Smooth muscle cell of the brain vasculature (primary cell): ENCODE measurements around the gene CBFA2T3.
"Not testable (repeated sequence)": the region's sequence is repeated elsewhere in the genome, so short reads cannot be mapped to it uniquely, and the experiment has no call there.

Experiments used
- DNase-seq: peaks from one replicate; pipeline ENCODE4 v3.0.0-alpha.2; 2012; ENCODE audit warnings: low read depth, low spot score

CBFA2T3 gene

DNA sequence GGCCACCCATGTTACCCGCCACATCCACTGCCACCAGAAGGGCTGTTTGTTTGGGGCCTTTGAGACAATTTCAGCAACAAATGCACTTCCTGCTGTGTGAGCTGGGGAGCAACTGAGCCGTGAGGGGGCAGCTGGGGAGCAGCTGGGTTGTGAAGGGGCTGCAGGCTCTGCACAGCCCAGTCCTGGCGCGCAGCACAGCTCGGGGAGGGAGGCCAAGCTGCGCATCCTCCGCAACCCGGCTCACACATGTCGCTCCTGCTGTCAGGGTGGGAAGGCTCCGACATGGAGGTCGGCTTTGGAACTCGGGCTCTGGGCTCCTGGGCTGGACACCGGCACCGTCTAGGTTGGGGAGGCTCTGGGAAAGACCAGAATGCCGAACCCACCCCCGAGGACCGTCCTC lies 53.6 kb downstream of the CBFA2T3 start:
- no peak for DNase-seq

DNA sequence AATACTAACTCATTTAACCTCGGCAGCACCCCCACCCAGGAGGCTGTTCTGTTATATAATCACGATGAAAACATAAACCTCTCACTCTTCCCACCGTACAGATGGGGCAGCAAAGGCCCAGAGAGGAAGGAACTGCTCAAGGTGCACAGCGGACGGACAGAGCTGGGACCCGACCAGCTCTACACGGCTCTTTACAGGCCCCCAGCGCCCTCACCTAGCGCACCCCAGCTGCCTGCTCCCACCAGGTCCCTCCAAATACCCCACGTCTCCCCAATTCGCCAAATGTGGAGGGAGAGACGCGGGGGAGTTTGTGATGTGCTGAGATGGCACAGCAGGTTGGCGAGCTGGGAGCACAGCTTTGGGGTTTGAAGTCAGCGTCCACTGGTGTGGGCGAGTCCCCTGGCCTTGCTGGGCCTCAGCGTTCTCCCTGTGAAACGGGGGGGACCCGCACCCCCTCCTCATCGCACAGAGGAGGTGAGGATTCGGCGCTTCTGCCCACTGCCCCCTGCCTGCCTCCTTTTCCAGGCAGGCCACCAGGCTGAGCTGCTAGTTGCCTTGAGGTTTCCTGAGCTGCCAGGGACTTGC lies 54.1 kb downstream of the CBFA2T3 start:
- DNase-seq, result no peak

DNA sequence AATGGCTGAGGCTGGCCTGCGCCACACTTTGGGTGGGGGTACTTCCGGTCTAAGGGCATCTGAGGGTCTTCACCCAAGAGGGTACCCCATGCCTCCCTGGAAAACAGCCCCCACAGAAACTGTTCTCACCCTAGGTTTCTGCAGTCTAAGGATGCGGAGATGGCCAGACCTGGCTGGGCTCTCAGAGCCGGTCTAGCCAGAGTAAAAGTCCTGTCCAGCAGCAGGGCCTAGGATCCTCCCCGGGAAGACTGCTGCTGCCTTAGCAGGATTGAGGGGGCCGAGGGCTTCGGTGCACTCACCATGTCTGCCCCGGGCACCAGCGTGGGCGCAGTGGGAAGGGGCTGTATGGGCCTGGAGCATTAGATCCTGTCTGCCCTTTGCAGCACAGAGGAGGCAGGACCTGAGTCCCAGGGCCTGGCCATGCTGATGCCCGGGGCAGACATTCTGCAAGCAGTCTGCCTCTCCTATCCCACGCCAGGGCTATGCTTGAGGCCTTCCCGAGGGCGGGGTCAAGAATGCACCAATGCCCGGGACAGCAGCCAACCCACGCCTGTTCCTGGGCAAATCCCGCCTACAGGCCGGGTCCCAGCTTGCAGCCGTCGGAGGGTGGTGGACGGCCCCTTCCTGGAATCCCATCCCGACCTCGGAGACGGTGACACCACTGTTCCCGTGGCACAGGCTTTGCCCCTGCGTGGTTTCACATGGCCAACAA lies 54.7 kb downstream of the CBFA2T3 start:
- DNase-seq, result no peak

DNA sequence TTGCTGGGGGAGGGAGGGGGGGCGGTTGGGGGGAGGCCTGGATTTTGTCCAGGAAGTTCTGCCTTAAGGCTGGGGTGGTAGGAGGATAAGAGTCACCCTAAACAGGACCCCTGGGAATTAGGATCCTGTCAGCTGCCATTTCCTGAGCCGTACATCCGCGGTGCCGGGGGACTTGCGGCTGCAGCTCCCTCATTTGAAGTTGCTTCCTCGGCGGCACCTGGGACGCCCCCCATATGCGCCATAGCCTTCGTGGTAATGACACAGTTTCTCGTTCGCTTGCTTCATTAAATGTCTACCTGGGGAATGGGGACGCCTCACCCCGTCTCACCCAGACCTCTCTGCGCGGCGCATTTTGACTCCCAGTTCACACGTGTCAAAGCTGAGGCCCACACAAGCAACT lies 55.4 kb downstream of the CBFA2T3 start:
- no peak for DNase-seq

DNA sequence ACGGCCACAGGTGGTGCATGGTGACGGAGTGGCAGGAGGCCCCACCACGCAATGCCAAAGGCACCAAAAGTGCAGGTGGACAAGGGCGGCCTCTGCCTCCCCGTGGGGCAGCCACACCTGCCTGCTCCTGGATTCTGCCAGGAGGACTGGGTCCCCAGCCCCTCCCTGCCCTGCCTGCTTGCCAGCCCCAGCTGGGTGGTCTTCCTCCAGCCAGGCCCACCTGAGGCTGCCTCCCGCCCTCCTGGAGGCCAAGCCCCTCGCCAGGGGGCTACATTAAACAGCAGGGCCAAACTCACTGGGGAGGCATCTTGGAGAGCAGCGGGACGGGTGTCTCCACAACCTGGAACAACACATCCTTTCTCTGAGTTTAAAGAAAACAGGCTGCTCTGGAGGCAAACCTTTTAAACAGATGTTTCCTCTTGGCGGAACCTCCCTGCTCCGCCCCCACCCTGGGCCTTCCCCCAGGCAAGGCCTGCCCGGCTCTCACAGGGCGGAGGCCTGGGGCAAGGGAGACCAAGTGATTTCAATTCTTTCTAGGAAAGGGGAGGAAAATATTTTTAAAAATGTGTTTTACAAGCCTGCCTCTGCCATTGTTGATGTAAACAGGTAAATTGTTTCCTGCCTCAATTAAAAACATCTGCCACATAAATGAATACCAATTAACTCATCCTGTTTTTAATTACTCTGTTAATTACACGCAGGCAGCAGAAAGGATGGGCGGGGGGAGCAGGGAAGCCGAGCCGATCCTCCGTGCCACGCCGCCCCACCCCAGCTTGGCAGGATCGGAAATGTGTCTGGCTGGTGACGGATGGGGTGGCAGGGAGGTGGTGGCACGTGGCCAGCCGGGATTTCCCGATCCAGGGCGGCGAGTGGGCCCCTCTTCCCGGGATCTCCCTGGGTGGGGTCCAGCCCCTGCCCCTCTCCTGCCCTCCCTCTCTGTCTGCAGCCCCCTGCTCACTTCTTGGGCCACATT lies 56.1 kb downstream of the CBFA2T3 start:
- peak; percentile 33 for DNase-seq

DNA sequence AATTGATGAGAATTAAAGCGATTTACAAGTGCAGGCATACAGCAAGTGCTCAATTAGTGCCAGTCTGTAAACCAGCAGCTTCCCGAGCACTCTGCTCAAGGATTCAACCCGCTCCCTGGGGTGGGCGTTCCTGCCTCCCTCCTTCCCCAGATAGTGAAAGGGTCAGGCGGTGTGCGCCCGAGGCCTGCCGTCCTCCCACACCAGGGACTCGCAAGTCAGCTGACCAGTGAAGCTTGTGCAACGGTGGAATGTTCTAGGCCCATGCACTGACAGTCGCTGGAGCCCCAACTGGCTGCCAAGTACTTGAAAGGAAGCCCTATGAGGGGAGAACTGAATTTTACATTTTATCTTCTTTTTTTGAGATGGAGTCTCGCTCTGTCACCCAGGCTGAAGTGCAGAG lies 57.1 kb downstream of the CBFA2T3 start:
- DNase-seq, result no peak

DNA sequence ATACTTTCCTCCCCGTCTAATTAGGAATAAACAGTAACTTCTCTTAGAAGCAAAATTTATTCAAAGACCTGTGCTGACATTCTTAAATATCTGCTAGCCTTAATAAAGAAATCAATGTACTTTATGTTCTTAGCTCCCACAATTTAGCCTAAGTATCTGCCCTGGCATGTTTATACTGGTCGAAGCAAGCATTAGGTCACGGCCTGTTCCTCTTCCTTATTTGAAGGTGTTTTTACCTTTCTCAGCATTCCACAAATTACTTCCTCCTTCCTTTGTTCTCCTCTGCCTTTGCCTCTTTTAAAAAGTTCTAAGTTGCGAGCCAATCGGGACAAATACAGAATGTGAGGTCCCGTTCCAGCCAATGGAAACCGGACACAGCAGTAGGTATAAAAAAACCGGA lies 58.1 kb downstream of the CBFA2T3 start:
- DNase-seq, result not testable (repeated sequence)

DNA sequence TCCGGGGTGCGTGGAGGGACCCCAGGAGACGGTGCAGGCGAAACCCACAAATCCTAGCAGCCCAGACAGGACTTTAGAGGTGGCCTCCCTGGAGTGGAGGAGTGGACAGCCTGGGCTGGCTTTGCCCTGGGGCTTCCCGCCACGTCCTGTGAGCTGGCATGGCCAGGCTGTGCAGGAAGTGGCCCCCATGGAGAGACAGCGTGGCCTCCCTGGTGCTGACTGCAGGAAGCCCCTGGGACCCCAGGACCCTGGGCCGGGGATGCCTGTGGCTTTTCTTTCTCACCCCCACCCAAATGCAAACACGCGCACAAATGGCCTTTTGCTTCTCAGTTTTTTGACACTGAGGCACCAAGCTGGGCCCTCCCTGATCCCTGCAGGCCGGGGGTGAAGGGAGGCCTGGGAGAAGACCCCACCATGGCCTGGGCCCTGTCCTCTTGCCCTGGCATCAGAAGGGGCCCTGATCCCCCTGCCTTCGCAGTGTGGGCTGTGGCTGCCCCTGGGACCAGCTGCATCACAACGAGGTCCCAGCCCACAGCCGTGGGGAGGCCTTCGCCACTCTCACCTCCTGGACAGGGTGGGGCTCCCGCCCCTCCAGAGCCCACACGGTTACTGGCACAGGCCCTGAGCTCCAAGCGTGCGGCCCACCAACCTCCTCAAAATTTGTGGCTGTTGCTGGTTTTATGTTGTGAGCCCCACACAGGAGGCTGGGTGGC lies 58.9 kb downstream of the CBFA2T3 start:
- DNase-seq, result no peak

DNA sequence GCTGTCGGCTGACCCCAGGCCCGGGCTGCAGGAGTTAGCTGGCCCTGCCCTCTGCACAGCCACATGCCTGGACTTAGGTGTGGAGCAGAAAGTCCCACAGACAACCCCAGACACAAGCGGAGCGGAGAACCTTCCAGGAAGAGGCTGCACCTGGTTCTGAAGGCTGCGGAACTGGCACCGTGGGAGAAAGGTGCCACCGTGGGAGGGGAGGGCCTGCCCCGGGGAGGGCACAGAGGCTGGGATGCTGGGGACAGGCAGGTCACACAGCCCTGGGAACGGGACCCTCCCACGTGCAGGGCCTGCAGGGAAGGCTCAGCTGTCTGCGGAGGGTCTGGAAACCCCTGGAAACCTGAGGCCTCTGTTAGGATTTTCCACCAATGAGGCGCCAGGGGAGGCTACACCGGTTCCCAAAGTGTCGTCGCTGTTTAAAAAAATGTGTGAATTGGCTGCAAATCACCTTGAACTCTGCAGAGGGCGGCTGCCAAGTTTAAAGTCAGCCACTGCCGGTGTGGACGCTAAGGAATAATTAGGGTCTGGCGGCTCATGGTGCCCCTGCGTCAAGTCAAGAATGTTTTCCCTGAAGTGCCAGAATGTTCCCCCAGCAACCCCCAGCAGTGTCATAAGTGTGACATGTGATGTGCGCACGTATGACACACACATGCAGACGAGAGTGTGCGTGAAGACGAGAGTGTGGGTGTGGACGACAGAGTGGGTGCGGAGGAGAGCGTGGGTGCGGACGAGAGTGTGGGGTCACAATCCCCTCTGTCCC lies 59.7 kb downstream of the CBFA2T3 start:
- DNase-seq, result no peak

DNA sequence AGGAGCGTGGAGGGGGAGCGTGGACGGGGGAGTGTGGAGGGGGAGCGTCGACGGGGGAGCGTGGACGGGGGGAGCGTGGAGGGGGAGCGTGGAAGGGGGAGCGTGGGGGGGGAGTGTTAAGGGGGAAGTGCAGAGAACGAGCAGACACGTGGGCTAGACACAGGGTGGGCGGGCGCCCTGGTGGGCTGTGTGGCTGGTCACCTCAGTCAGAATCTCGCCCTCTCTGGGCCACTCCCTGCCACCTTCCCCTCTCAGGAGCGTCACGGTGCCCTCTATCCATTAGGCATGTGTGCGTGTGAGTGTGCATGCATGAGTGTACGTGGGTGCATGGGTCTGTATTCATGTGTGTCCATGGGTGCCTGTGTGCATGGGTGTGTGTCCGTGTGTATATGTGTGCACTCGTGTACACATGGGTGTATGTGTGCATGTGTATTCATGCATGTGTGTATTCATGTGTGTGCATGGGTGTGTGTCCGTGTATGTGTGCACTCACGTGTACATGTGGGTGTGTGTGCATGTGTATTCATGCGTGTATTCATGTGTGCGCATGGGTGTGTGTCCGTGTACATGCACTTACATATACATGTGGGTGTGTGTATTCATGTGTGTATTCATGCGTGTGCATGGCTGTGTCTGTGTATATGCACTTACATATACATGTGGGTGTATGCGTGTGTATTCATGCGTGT lies 61.2 kb downstream of the CBFA2T3 start:
- no peak for DNase-seq

DNA sequence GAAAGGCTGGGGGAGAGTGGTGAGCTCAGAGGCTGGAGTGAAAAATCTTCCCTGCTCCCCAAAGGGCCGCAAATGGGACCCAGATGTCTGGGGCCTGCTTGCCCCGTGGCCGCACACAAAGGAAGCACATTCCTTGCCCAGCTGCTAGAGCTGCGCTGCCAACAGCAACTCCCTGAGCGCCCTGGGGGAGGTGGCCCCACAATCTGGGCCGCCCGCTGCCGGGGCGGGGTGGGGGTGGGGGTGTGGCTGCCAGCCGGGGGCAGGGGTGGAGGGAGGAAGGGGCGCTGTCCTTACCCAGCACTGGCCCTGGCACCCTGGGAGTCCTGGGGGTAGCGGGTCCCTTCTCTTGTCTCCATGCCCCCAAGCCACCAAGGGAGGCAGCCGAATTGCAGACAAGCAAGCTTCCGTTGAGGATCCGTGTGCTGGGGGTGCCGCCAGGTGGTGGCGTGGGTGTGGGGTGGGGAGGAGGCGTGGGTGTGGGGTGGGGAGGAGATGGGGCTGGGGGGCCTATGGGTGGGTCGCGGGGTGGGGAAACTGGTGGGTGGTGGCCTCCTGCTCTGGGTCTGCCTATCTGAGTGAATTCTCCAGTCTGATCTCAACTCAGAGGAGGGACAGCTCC lies 62.1 kb downstream of the CBFA2T3 start:
- peak; percentile 13 for DNase-seq

DNA sequence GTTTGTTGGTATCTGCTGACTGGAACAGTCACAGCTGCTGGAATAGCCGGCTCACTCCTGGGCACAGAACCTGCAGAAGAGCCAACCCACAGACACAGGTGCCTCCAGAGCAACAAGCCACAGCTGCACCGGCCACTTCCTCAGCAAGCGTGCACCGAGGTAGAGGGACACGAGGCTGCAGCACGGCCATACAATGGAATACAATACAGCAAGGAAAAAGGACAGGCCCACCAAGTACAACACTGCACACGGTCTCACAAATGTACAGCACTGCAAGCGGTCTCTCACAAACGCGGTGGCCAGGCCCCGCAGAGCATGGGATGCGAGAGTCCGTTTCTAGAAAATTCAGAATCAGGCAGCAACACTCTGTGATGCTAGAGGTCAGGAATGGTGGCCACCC lies 63.1 kb downstream of the CBFA2T3 start:
- DNase-seq, result no peak

DNA sequence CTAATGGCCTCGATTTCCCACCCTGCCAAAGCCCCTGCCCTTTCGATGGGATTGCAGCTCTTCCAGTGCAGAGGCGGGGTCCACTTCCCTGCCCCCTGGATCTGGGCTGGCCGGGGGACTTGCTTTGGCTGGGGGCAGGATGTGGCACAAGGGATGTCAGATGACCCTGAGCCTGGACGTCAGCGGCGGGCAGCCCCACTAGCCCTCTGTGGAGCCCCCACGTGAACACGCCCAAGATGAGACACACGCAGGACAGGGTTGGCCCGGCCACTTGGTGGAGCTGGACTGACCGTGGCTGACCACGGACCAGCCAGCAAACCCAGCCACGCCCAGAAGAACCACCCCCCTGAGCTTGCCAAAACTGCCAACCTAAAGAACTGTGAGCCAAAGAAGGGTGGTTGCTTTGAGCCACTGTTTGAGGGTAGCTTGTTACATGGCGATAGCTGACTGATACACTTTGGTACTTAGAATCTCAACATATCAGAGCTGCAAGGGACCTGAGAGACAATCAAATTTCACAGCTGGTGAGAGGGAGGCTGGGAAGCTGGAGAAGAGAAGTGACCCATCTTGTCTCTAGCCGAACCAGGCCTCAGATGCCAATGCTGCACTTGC lies 63.9 kb downstream of the CBFA2T3 start:
- DNase-seq, result no peak

DNA sequence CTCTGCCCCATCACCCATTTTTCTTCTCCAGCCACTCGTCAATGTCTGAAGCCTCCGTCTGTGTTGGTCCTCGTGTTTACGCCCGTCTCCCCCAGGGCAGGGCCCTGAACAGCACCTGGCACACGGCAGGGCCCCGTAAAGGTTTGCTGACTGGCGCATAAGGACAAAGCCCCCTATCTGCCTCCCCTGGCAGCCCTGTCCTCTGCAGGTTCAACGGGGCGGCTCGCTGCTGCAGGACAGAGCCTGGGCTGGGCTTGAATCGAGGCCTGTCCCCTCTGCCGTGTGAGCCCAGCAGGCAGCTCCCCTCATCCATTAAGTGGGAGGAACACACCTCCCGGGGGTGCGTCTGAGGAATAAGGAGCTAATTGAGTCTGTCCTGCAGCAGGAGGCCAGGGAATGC lies 64.5 kb downstream of the CBFA2T3 start:
- no peak for DNase-seq

DNA sequence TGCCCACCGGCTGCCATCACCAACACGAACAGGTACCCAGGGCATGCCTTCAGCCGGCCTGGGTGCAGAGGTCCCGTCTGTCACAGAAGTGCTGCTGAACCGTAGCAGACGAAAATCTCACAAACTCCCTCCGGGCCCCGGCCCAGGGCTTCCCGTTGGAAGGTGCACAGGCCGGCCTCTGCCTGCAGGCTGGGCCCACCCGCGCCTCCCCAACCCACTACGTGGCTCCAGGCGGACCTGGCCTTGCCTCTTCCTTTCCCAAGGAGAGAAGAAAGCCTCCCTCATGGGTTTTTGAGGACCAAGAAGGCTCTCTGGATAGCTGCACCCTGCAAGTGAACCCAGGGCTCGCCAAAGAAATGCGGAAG lies 65.1 kb downstream of the CBFA2T3 start:
- no peak for DNase-seq

DNA sequence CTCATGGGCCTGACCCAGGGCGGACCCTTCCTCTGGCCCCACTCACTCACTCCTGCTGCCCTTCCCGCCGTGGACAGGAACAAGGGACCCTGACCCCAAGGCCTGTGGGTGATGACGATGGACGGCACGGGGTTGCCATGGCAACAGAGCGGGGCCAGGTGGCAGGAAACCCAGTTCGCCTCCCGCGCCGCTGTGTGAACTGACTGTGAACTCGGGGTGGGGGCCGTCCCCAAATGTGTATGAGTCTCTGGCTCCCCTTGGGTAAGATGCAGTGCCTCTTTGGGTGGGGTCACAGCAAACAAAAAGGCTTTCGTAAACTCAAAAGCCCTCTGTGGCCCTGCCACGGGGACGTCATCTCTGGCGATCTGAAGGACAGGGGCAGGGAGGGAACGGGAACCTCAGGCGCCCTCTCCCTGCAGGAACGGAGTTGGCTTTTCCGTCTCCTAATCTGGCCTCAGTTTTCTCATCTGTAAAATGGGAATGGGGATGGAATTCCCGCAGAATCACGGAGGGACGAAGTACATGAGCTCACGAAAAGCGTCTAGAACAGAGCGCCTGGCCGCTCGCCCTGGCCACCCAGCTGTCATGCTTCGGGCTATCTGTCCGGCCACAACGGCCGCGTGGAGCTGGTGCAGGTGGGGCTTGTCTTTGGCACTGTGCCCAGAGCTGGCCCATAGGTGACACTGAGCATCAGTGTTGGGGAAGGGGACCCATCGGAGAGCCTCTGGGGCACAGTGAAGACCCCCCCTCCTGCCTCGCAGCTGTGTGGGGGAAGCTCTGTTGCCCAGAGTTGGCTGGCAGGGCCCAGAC lies 65.7 kb downstream of the CBFA2T3 start:
- DNase-seq, result no peak

DNA sequence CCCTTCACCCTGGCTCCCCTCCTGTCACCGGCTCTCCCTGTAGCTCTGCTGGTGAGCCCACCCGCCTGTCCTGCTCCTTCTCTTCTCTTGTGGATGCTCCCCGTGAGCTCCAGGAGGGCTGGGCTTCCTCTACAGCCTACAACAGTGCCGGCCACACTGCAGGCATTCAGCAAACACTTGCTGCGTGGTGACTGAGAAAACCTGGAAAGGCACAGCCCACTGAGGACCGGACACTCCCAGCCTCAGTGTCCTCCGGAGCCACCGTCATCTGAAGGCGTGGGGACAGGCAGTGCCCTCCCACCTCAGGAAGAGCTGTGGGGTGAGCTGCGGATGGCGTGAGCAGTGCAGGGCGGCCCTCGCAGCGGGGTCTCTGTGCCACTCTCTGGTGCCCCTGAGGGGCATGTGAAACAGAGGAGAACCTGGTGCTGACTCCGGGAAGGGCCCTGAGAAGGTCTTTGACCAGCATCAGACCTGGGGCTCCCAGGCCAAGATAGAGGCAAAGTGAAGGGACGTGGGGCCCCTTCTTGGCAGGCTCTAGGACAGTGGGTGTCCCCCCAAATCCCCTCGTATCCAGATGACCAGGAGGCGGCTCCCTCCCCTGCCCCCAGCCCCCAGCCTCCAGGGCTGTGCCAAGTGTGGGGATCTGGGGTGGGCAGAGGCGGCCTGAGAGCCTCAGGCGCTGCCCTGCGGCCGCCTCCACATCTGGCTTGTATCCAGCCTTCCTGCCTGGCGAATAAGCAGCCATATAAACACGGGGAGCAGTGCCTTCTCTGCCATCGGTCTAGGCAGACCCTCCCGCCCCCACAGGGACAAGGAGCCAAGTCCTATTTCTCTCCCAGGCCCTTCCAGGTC lies 66.5 kb downstream of the CBFA2T3 start:
- no peak for DNase-seq
